ENCODE data around the gene BMP6.

The BMP6 gene

GRCh38 chr6:7725849-7726415, at the start of gene BMP6:
TSS of gene BMP6 (plus strand) at chr6:7726099. CDS start at chr6:7726956, 857 bp downstream.
- peak; percentile 29 to 49 for DNase-seq (ENCODE audit: extremely low read depth in 1 of 2, low read depth in 1 of 2)

- DNase-seq (ENCODE audit: extremely low read depth in 1 of 2, low read depth in 1 of 2): no peak
Measured at GRCh38 chr6:7677229-7677628, 48.7 kb upstream of the BMP6 start.

GRCh38 chr6:7680393-7681075, 45.4 kb upstream of the BMP6 start:
- no peak for DNase-seq (ENCODE audit: extremely low read depth in 1 of 2, low read depth in 1 of 2)

GRCh38 chr6:7681449-7681848, 44.5 kb upstream of the BMP6 start:
- DNase-seq (ENCODE audit: extremely low read depth in 1 of 2, low read depth in 1 of 2): no peak

DNA sequence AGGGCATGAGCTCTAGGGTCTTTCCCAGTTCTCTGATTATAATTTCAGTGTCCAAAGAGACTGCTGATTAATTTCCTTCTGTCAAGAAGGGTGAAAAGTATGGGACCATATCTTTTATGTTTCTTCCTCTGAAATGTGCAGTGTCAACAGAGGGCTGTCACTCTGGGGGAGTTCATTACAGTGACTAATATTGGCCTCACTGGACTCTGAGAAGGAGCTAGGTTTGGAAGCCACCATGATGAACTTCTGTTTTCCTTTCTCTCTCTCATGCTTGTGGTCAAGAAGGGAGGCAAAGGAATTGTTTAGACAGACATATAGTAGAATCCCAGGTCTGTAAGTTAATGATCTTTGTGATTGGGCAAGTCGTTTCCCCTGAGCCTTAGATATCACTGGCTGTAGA, 41.8 kb upstream of the BMP6 start:
- DNase-seq (ENCODE audit: extremely low read depth in 1 of 2, low read depth in 1 of 2): no peak

- DNase-seq (ENCODE audit: extremely low read depth in 1 of 2, low read depth in 1 of 2): no peak
Measured at GRCh38 chr6:7684843-7685242, 41.1 kb upstream of the BMP6 start.

- no peak for DNase-seq (ENCODE audit: extremely low read depth in 1 of 2, low read depth in 1 of 2)
Measured at GRCh38 chr6:7685276-7685675, 40.6 kb upstream of the BMP6 start.

- no peak for DNase-seq (ENCODE audit: extremely low read depth in 1 of 2, low read depth in 1 of 2)
Measured at GRCh38 chr6:7687145-7688111, 38.5 kb upstream of the BMP6 start.

- no peak for DNase-seq (ENCODE audit: extremely low read depth in 1 of 2, low read depth in 1 of 2)
Measured at GRCh38 chr6:7691021-7691420, 34.9 kb upstream of the BMP6 start.

- DNase-seq (ENCODE audit: extremely low read depth in 1 of 2, low read depth in 1 of 2): peak in 1 of 2 donors; percentile 2
Measured at GRCh38 chr6:7691675-7692452, 34.0 kb upstream of the BMP6 start.

- no peak for DNase-seq (ENCODE audit: extremely low read depth in 1 of 2, low read depth in 1 of 2)
Measured at GRCh38 chr6:7692453-7692784, 33.5 kb upstream of the BMP6 start.

DNA sequence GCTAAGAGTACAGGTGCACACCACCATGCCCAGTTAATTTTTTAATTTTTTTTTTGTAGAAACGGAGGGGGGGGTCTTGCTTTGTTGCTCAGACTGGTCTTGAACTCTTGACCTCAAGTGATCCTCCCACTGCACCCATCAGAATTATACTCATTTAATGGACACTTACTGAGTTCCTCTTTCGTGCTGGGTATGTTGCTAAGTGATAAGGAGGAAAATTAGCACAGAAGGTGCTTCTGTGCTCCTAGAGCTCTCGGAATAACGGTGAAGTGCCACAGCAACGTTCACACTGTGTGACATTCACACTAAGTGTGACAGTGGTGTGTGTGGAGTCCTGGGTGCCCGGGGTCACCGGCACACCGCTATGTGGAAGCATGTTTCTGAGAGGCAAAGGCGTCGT, 32.1 kb upstream of the BMP6 start:
- no peak for DNase-seq (ENCODE audit: extremely low read depth in 1 of 2, low read depth in 1 of 2)

GRCh38 chr6:7696061-7696460, 29.8 kb upstream of the BMP6 start:
- DNase-seq (ENCODE audit: extremely low read depth in 1 of 2, low read depth in 1 of 2): no peak

GRCh38 chr6:7697432-7697819, 28.5 kb upstream of the BMP6 start:
- no peak for DNase-seq (ENCODE audit: extremely low read depth in 1 of 2, low read depth in 1 of 2)

- no peak for DNase-seq (ENCODE audit: extremely low read depth in 1 of 2, low read depth in 1 of 2)
Measured at GRCh38 chr6:7697820-7698623, 27.9 kb upstream of the BMP6 start.

GRCh38 chr6:7701212-7701834, 24.6 kb upstream of the BMP6 start:
- DNase-seq (ENCODE audit: extremely low read depth in 1 of 2, low read depth in 1 of 2): no peak

DNA sequence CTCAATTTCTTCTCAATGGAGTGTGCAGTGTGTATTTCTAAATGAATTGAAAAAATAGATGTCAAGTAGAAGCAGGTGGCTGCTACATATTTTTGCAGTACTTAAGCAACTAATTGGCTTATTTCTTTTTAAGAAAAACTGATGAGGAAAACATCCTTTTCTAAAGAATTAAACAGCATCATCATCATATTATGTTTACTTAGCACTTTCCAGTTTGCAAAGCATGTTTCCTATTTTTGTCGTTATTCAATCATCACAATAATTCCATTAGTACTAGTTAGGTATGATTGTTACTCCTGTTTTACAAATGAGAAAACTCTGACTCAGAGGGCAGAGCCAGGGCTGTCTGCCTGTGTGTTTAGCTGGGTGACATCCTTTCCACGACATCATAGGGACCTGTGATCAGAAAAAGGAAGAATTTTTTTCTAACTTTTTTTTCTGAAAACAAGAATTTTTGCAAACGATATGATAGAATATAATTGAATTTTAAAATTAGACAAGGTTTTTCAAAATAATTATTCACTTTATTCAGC, 22.7 kb upstream of the BMP6 start:
- no peak for DNase-seq (ENCODE audit: extremely low read depth in 1 of 2, low read depth in 1 of 2)

DNA sequence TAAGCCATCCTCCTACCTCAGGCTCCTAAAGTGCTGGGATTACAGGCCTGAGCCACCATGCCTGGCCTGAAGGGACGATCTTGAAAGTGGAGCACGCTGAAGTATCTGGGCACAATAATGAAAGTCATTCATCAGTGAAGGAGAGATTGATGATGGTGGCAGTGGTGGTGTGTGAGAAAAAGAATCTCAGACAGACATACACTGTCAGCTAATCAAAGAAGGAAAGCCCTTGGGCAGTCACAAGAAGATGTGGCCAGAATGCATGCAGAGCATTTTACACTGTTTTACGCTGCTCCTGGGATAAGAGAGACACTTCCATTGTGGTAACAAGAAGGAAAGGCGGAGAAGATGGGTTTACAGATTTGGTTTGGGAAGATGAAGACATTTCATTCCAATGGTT, 20.4 kb upstream of the BMP6 start:
- no peak for DNase-seq (ENCODE audit: extremely low read depth in 1 of 2, low read depth in 1 of 2)

- DNase-seq (ENCODE audit: extremely low read depth in 1 of 2, low read depth in 1 of 2): no peak
Measured at GRCh38 chr6:7706269-7706668, 19.6 kb upstream of the BMP6 start.

- DNase-seq (ENCODE audit: extremely low read depth in 1 of 2, low read depth in 1 of 2): no peak
Measured at GRCh38 chr6:7707787-7708186, 18.1 kb upstream of the BMP6 start.
